Loucy (cell line): ENCODE data around the gene ADARB1.

ENCODE experiments used
- H2AFZ ChIP-seq: fragments of 200-600 bp; sonication (generic); 2 replicates; pipeline ENCODE4 v1.6.0; 2016; ENCODE audit warnings: antibody characterized with exemption, mild to moderate bottlenecking, low read length, moderate library complexity
- H3F3A ChIP-seq: fragments of 200-600 bp; 2 replicates; pipeline ENCODE4 v1.6.0; 2016; ENCODE audit warnings: antibody characterized with exemption, low read depth, mild to moderate bottlenecking
- H3K27me3 ChIP-seq: fragments of 200-600 bp; sonication (generic); 2 replicates; pipeline ENCODE4 v1.6.1; 2014; ENCODE audit warnings: low read length, mild to moderate bottlenecking; ENCODE audit not compliant: insufficient read depth, poor library complexity, severe bottlenecking
- H3K36me3 ChIP-seq: fragments of 200-600 bp; sonication (generic); 2 replicates; pipeline ENCODE4 v1.6.1; 2016; ENCODE audit warnings: low read length; ENCODE audit not compliant: insufficient read depth
- H3K4me1 ChIP-seq: fragments of 200-600 bp; sonication (generic); 2 replicates; pipeline ENCODE4 v1.5.1; 2014; ENCODE audit warnings: low read length, mild to moderate bottlenecking; ENCODE audit not compliant: insufficient read depth, poor library complexity, severe bottlenecking
- H3K4me2 ChIP-seq: fragments of 200-600 bp; sonication (generic); 2 replicates; pipeline ENCODE4 v1.6.0; 2014; ENCODE audit warnings: antibody characterized with exemption, low read length, low read depth, mild to moderate bottlenecking; ENCODE audit not compliant: poor library complexity, severe bottlenecking
- H3K4me3 ChIP-seq: fragments of 200-600 bp; sonication (generic); 2 replicates; pipeline ENCODE4 v1.5.1; 2014; ENCODE audit warnings: low read length, mild to moderate bottlenecking, mixed read lengths; ENCODE audit not compliant: poor library complexity, severe bottlenecking
- H3K79me2 ChIP-seq: fragments of 200-600 bp; sonication (generic); 2 replicates; pipeline ENCODE4 v1.6.1; 2014; ENCODE audit warnings: low read length; ENCODE audit not compliant: insufficient read depth
- H3K9ac ChIP-seq: fragments of 200-600 bp; sonication (generic); 2 replicates; pipeline ENCODE4 v1.6.0; 2014; ENCODE audit warnings: mild to moderate bottlenecking, low read depth, low read length, moderate library complexity; ENCODE audit not compliant: poor library complexity, severe bottlenecking
- H3K9me2 ChIP-seq: fragments of 200-600 bp; sonication (generic); replicated peaks from 2 replicates; pipeline ENCODE4 v1.6.1; 2016; ENCODE audit warnings: low read depth, low read length, mixed read lengths
- H3K9me3 ChIP-seq: fragments of 200-600 bp; sonication (generic); 2 replicates; pipeline ENCODE4 v1.6.1; 2014; ENCODE audit warnings: mild to moderate bottlenecking, antibody characterized with exemption, low read length, low read depth; ENCODE audit not compliant: insufficient read depth
- H4K20me1 ChIP-seq: fragments of 200-600 bp; sonication (generic); 2 replicates; pipeline ENCODE4 v1.6.0; 2014; ENCODE audit warnings: antibody characterized with exemption, low read length, mild to moderate bottlenecking; ENCODE audit not compliant: insufficient read depth, poor library complexity, severe bottlenecking
- EZH2phosphoT487 ChIP-seq: fragments of 200-600 bp; IDR thresholded peaks from 2 replicates; pipeline ENCODE4 v1.6.1; 2018; ENCODE audit warnings: antibody characterized with exemption, mild to moderate bottlenecking, moderate library complexity, borderline replicate concordance
- TF ChIP-seq, protein P1 (sequence below): fragments of 200-600 bp; sonication (generic); conservative IDR thresholded peaks from 2 replicates; pipeline ENCODE4 v1.5.1; 2014; ENCODE audit warnings: mild to moderate bottlenecking, antibody characterized with exemption, low read length

The ADARB1 gene

DNA sequence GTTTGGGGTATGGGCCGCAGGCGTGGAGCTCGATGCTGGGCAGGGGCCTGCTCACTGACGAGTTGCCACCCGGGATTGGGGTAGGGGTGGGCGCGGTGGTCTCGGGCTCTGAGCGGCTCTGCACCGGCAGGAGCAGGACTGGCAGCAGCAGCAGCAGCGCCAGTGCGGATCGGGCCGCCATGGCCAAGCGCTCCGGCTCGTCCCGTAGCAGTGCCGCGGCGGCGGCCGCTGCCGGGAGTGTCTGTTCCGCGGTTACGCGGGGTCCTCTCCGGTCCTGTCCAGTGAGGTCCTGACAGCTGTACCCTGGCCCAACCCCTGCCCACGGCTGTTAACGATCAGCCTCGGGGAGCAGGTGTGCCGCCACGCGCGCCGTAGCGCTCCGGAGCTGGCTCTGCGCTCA, 26.5 kb downstream of the ADARB1 start:
- H3K4me2 ChIP-seq = no peak overlapping the region
- TF ChIP-seq EZH2phosphoT487 = no peak
- TF ChIP-seq, protein P1, sequence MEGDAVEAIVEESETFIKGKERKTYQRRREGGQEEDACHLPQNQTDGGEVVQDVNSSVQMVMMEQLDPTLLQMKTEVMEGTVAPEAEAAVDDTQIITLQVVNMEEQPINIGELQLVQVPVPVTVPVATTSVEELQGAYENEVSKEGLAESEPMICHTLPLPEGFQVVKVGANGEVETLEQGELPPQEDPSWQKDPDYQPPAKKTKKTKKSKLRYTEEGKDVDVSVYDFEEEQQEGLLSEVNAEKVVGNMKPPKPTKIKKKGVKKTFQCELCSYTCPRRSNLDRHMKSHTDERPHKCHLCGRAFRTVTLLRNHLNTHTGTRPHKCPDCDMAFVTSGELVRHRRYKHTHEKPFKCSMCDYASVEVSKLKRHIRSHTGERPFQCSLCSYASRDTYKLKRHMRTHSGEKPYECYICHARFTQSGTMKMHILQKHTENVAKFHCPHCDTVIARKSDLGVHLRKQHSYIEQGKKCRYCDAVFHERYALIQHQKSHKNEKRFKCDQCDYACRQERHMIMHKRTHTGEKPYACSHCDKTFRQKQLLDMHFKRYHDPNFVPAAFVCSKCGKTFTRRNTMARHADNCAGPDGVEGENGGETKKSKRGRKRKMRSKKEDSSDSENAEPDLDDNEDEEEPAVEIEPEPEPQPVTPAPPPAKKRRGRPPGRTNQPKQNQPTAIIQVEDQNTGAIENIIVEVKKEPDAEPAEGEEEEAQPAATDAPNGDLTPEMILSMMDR = no peak
- peaks cover 31% of the 10 kb centered on the region for H3K4me1 ChIP-seq
- no peaks in the 10 kb centered on the region; the same call in 1 of the 2 replicates for H3F3A ChIP-seq
- no peaks in the 10 kb centered on the region for H3K27me3 ChIP-seq
- H3K36me3 ChIP-seq = no peaks in the 10 kb centered on the region
- H3K4me3 ChIP-seq = no peak overlapping the region
- no peaks in the 10 kb centered on the region for H3K9me3 ChIP-seq
- no peak overlapping the region for H2AFZ ChIP-seq
- H3K79me2 ChIP-seq = peaks cover 50% of the 10 kb centered on the region; the same call in 1 of the 2 replicates
- no peaks in the 10 kb centered on the region for H3K9me2 ChIP-seq
- H4K20me1 ChIP-seq = no peaks in the 10 kb centered on the region
- no peak overlapping the region for H3K9ac ChIP-seq

DNA sequence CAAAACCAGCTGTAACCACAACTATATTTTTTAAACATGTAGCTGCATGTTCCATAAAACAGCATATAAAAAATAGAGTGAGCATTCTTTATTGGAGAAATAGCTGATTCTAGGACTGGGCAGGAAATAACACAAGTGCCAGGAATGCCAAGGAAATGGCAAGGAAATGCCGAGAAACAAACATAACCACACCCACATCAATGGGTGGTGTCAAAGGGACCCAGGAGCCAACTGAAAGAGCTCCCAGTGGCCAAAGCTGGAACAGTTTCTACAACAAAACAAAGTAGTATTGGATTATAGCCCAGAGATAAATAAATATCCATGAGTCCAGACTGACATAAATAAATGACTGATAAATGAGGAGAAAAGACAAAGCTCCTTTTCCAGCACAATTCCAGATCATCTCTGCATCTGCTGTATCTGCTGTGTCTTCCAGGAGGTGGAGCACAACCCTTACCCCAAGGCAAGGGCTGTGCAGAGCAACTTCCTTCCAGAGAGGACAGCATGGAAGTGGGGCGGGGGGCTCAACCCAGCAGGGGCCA, 28.1 kb downstream of the ADARB1 start:
- Histone ChIP-seq H3K4me1 (peaks cover 47% of the 10 kb centered on the region), H2AFZ (no peak overlapping the region), H3K9ac (no peak overlapping the region), H3K36me3 (no peaks in the 10 kb centered on the region), H4K20me1 (no peaks in the 10 kb centered on the region), H3K4me3 (no peak overlapping the region), H3K27me3 (no peaks in the 10 kb centered on the region), H3F3A (no peaks in the 10 kb centered on the region; the same call in 1 of the 2 replicates), H3K9me3 (no peaks in the 10 kb centered on the region), H3K4me2 (no peak overlapping the region), H3K9me2 (no peaks in the 10 kb centered on the region), H3K79me2 (peaks cover 56% of the 10 kb centered on the region; the same call in 1 of the 2 replicates)
- no peak for TF ChIP-seq EZH2phosphoT487
- TF ChIP-seq, protein P1 = peak; percentile 57

DNA sequence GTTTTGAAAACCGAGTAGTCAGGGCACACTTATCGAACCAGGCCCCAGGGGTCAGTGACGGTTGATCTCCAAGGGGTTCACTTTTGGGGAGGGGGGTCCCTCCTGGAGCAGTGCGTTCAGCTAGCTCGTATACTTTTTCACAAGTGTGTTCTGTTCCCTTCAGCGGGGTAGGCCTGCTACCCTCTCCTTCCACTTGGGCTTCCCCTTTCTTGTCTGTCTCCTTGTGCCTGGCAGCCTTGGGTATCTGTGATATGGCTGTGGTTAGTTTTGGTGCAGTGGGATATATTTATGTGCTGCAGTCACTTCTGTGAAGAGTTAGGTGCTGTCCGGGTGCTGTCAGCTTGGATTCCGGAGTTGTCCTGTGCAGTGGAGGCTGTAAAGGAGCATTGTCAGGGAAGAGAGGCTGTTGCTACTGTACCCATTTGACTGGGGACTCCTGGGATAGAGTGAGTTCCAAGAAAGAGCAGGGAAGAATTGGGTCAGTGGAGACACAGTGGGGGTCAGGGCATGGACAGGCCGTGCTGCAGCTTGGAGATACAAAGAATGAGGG, 29.7 kb downstream of the ADARB1 start:
- no peak overlapping the region for H3K4me3 ChIP-seq
- peaks cover 50% of the 10 kb centered on the region; the same call in 1 of the 2 replicates for H3K79me2 ChIP-seq
- H3K9me2 ChIP-seq = no peaks in the 10 kb centered on the region
- H3K4me1 ChIP-seq = peaks cover 51% of the 10 kb centered on the region
- no peak overlapping the region for H3K9ac ChIP-seq
- no peak for TF ChIP-seq EZH2phosphoT487
- TF ChIP-seq, protein P1 = no peak
- H4K20me1 ChIP-seq = no peaks in the 10 kb centered on the region
- no peak overlapping the region for H2AFZ ChIP-seq
- H3K27me3 ChIP-seq = no peaks in the 10 kb centered on the region
- no peaks in the 10 kb centered on the region; the same call in 1 of the 2 replicates for H3F3A ChIP-seq
- H3K9me3 ChIP-seq = no peaks in the 10 kb centered on the region
- H3K36me3 ChIP-seq = no peaks in the 10 kb centered on the region
- H3K4me2 ChIP-seq = peak overlapping the region; percentile 9
